Stimulated activated CD8-positive, alpha-beta memory T cell treated with anti-CD3 and anti-CD28 coated beads, Interleukin-7, amount 100 ng/mL, for 48 hours (primary cell): ENCODE data around the gene GLOD5.
"Not testable (repeated sequence)": the region's sequence is repeated elsewhere in the genome, so short reads cannot be mapped to it uniquely, and the experiment has no call there.

Source experiments
- DNase-seq, 2 donors: peaks; one replicate each; pipeline ENCODE4 v3.0.0-alpha.2; 2020; ENCODE audit warnings: low read depth in 1 of 2; ENCODE audit errors: extremely low read depth in 1 of 2

Gene GLOD5

GRCh38 chrX:48792219-48792618, 30.7 kb downstream of the GLOD5 start:
- no peak for DNase-seq

GRCh38 chrX:48793935-48794334, 32.4 kb downstream of the GLOD5 start:
- DNase-seq, result no peak

- no peak for DNase-seq
Measured at GRCh38 chrX:48794340-48794910, 32.9 kb downstream of the GLOD5 start.

GRCh38 chrX:48794911-48795515, 33.5 kb downstream of the GLOD5 start:
- DNase-seq, result no peak

- no peak for DNase-seq
Measured at GRCh38 chrX:48798318-48798717, 36.8 kb downstream of the GLOD5 start.

GRCh38 chrX:48800574-48801279, 39.2 kb downstream of the GLOD5 start:
- no peak for DNase-seq

GRCh38 chrX:48801280-48802088, 39.9 kb downstream of the GLOD5 start, which contains the start of gene HDAC6:
Gene HDAC6 (plus strand): TSS chrX:48802067. CDS start chrX:48802693, 626 bp downstream.
- DNase-seq, result peak; percentile 85 to 92

- DNase-seq, result peak; percentile 42 to 69
Measured at GRCh38 chrX:48802089-48802904, 40.8 kb downstream of the GLOD5 start.

GRCh38 chrX:48802905-48803200, 41.3 kb downstream of the GLOD5 start:
- DNase-seq, result no peak

GRCh38 chrX:48806081-48806480, 44.5 kb downstream of the GLOD5 start:
- no peak for DNase-seq

GRCh38 chrX:48813644-48814043, 52.1 kb downstream of the GLOD5 start:
- DNase-seq, result no peak

- no peak for DNase-seq
Measured at GRCh38 chrX:48814722-48815121, 53.2 kb downstream of the GLOD5 start.

GRCh38 chrX:48815266-48815665, 53.7 kb downstream of the GLOD5 start:
- no peak for DNase-seq

GRCh38 chrX:48816014-48816810, 54.7 kb downstream of the GLOD5 start:
- no peak for DNase-seq

GRCh38 chrX:48818098-48818497, 56.6 kb downstream of the GLOD5 start:
- DNase-seq, result no peak

GRCh38 chrX:48818866-48819265, 57.3 kb downstream of the GLOD5 start:
- no peak for DNase-seq

- DNase-seq, result not testable (repeated sequence)
Measured at GRCh38 chrX:48819394-48819793, 57.8 kb downstream of the GLOD5 start.

- DNase-seq, result no peak
Measured at GRCh38 chrX:48823053-48823452, 61.5 kb downstream of the GLOD5 start.
